A549 (cell line): ENCODE data around the gene TSNAX.
A peak's percentile ranks its signal among the peaks of the same experiment; 100 is the strongest.

ENCODE experiments used
- CTCF ChIP-seq: fragments of >200 bp; sonication (Bioruptor Twin); formaldehyde crosslinking; IDR thresholded peaks from 3 replicates; pipeline ENCODE4 v1.5.1; 2016
- ELK1 ChIP-seq: fragments of 150-350 bp; IDR thresholded peaks from 2 replicates; pipeline ENCODE4 v1.6.1; 2014; ENCODE audit warnings: low read depth, mild to moderate bottlenecking, low read length
- EP300 ChIP-seq, 2 experiments: fragments of >200 bp; sonication (Bioruptor Twin); formaldehyde crosslinking; IDR thresholded peaks; 2 replicates in 1 of 2; 3 replicates in 1 of 2; pipeline ENCODE4 v1.6.1; 2016 to 2017
- KDM5A ChIP-seq: fragments of 200-600 bp; sonication (generic); IDR thresholded peaks from 2 replicates; pipeline ENCODE4 v1.6.1; 2016; ENCODE audit warnings: antibody characterized with exemption, mild to moderate bottlenecking
- MYC ChIP-seq: IDR thresholded peaks from 2 replicates; pipeline ENCODE4 v1.6.1; 2012; ENCODE audit warnings: mild to moderate bottlenecking, inconsistent platforms, low read length, improper control_type of control experiment, borderline replicate concordance
- PBX3 ChIP-seq: IDR thresholded peaks from 2 replicates; pipeline ENCODE4 v1.6.1; 2012
- REST ChIP-seq: fragments of 200-600 bp; sonication (generic); IDR thresholded peaks from 2 replicates; pipeline ENCODE4 v1.6.1; 2016; ENCODE audit warnings: antibody characterized with exemption, mild to moderate bottlenecking, moderate library complexity
- RFX5 ChIP-seq: fragments of 450-650 bp; IDR thresholded peaks from 2 replicates; pipeline ENCODE4 v1.7.1; 2014; ENCODE audit warnings: antibody characterized with exemption, mild to moderate bottlenecking, moderate library complexity
- RNF2 ChIP-seq: fragments of 200-600 bp; sonication (generic); IDR thresholded peaks from 2 replicates; pipeline ENCODE4 v1.6.1; 2016; ENCODE audit warnings: low read depth, mild to moderate bottlenecking, antibody characterized with exemption, moderate library complexity, borderline replicate concordance

GRCh38 chr1:231584117-231584516, 55.6 kb downstream of the TSNAX start:
- TF ChIP-seq EP300 (IDR thresholded peaks at IDR 0.05) (no peak), RFX5 (no peak), CTCF (peak; percentile 69), REST (no peak), ELK1 (no peak), RNF2 (no peak), KDM5A (no peak), PBX3 (no peak), MYC (no peak)
